SKM-1 (cell line): ENCODE results near the gene ARHGAP6.

Experiments used
- DNase-seq: peaks from one replicate; lab custom pipeline; 2025; ENCODE audit not compliant: unreplicated experiment; lab: John Stamatoyannopoulos, UW

The ARHGAP6 gene

DNA sequence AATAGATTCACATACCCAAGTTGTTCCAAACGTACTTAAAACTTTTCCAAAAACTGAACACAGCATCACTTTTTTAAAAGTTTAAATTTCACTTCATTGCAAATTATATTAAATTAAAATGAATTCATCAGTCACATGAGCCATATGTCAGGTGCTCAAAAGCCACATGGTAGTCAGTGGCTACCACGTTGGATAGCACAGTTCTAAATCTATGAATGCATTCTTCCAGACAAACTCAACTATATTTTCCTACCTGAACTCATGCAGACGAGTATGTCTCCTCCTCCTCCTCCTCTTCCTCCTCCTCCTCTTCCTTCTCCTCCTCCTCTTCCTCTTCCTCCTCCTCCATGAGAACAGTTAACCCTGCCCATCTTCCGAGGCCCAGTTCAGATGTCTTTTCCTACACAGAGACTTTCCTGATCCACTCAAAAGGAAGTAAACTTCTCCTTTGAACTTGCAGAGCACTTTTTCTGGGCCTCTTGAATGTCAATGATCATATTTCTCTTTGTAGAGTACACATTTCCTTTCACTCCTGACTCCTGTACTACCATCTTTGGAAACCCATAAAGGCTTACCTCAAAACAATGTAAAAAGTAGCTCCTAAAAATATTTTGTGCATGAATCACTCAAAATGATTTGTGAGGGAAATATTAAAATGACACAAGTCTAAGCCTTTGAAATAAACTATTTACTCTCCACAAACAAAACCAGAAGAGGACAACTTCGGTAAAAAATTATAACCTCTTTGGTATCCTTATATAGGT lies 199.9 kb downstream of the ARHGAP6 start:
- DNase-seq: no peak

DNA sequence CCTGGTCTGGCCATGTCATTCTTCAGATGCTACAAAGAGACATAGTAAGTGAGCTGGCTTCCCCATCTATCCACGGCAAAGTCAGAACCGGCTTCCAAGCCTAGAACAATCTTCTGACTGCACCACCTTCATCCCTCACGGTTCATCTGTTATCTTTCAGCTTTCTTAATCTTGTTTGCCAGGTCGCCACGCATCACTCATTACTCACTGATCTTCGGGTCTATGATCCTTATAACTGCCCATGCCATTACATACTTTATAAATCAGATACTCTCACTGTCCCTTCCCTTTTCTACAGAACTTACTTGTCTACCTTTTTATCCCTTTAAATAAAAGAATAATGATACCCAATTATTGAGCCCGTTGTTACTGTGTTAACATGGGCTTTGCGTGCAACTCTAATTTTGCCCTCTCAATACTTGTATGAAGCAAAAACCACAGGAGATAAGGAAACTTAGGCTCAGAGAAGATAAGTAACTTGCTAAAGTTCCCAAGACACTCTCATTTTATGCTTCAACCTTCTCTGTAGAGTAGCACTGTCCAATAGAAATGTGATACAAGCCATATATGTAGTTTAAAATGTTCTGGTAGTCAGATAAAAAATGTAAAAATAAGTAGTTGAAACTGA lies 200.8 kb downstream of the ARHGAP6 start:
- no peak for DNase-seq

DNA sequence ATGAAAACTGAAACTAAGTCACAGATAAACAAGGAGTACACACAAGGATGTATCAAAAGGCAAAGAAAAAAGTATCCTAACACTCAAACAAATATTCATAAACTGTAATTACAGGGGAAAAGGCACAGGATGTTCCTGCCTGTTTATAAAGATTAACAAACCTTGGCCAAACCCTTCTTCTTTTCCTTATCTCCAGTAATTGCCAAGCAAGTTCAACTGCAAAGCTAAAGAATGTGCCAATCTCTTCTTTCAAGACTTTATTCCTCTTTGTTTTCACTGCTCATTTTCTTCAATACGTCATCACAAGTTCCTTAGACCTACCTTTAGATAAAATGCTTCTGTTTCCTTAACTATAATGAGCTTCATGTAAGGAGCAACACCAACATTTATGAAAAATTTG lies 201.3 kb downstream of the ARHGAP6 start:
- no peak for DNase-seq

DNA sequence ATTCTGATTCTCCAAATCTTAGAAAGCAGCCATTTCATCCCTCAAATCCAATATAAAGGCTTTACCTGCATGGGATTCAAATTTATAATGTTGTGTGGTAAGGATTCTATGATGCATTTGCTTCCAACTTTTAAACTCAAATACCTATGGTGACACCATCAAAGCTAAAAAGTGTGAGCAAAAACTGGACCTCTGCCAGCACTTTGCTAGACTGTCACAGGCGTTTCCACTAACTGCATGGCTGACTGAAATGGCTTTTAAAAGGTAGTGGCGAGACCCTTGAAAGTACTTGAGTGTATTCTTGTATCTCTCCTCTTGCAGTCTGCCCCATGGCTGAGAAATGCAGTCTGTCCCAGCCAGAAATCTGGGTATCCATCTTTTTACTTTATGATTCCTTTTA lies 203.1 kb downstream of the ARHGAP6 start:
- DNase-seq: no peak

DNA sequence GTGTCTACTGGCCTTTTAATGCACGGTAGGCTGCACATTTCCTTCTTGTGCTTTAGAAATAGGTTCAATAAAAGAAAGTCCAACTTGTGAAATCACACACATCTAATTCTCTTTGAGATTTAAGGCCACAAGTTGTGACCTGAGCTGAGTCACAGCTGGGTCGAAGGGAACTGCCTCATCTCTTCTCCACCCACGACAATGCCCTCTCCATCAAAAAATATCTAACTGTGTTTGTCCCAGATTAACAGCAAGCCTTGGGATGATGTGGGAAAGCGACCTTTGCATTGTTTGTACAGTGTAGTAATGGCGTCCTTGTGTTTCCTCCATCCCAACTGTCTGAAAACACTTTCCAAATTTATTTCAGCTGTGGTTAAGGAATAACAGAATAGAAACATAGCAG lies 203.6 kb downstream of the ARHGAP6 start:
- DNase-seq: no peak

DNA sequence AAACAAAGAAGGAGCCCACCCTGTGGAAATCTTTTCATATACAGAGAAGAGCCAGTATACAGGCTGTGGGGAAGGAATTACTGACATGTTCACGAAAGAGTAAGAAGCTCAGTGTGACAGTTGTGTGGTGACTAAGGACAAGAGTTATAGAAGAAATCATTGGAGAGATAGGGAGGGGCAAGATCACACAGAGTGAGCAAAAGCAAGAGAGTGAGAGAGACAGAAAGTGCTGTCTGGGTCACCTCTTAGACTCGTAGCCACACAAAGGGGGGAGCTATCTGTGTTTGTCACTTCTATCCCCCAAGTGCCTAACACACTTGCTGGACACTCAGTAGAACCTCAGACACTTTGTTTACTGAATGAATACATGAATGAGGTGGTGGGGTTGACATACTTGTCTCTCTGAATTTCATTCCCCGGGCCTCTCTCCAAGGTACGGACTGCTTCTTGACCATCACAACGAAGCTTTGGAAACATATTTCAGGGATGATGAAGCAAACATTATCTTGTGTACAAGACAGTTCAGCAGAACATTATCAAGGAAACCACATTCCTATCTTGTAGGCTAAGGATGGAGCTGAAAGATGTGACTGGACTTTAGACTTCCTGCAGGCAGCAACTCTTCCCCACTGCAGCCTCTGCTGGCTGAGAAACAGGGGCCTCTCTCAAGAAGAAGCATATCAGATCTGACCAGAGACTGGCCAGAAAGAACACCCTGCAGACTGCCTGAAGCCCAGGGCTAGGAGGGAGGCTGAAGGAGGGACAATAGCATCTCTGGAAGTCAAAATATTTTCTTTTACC lies 204.3 kb downstream of the ARHGAP6 start:
- DNase-seq: no peak

DNA sequence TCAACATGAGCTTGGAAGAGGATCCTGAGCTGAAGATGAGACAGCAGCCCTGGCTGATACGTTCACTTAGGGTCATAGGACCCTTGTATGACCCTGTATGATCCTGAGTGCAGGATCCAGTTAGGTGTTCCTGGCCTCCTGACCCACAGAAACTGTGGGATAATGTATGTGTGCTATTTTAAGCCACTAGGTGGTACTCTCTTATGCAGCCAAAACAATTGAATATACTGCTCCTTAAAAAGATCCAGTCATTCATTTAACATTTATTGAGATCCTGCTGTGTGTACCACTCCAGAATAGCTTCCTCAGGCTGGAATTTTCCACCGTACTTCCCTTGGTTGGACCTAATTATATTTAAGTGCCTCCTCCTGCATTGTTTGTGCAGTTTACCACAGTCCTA lies 205.4 kb downstream of the ARHGAP6 start:
- DNase-seq: no peak

DNA sequence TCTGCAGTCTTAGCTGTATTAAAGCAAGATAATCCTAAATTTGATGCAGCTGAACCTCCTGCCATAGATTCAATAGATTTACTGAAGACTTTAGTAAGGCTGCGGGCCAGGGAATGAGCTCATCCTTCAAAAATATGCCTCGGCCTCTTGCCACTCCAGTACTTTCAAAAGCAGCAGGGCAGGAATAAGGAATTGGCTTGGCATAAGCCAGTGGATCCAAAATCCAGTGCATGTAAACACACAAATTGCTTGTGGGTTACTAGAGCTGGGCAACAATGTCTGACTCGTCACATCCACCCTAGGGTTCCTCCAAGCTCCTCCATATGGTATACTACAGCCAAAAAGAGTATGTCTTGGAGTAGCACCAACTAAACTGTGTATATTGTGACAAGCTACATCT lies 207.6 kb downstream of the ARHGAP6 start:
- DNase-seq: no peak

DNA sequence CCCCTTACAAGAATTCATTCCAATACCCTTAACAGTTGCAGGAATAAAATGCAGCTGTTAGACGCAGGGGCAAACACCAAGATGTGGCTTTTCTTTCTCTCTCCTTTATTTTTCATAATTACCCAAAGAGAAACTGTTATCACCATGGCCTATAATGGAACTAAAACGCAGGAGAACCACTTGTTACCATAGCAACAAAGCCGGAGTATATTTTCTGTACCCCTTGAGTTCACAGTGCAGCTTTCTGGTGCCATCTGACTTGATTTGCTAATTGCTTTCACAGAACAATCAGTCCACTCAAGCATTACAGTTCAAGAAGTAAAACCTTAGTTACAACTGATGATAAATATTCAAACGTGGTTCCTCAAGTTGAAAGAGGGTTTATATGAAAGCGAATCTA lies 214.6 kb downstream of the ARHGAP6 start:
- DNase-seq: no peak

DNA sequence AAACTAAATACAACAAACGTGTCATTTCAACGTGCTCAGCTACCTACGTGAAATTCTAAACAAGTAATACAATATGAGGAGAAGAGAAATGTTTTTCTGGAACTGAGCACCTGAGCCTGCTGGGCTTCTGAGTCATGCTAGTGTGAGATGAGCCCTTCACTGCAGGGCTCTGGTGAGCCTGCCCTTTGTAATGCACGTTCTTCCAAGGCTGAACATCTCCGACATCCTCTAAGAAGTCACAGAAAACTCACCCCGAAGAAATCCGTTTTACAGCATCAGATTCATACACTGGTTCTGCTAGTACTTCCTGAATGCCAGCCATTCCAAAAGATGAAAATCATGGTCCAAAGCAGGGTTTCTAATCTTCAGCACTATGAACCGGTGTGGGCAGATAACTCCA lies 215.4 kb downstream of the ARHGAP6 start:
- DNase-seq: no peak

DNA sequence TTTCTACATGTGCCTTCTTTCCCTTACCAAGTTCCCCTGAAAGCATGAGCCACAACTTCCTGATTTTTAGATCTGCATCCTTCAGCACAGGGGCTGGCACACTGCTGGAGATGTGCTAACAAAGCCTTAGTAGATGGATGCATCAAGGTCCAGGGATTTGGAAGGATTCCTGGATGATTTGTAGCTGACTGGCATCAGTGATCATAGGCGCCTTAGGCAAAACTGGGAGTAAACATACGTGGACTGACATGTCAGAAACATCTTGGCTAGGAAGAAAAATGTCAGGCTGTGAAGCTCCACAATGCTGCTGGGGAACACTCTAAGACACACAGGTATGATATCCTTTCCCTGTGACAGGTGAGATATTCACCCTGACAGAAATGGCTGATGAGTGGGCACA lies 216.1 kb downstream of the ARHGAP6 start:
- no peak for DNase-seq

DNA sequence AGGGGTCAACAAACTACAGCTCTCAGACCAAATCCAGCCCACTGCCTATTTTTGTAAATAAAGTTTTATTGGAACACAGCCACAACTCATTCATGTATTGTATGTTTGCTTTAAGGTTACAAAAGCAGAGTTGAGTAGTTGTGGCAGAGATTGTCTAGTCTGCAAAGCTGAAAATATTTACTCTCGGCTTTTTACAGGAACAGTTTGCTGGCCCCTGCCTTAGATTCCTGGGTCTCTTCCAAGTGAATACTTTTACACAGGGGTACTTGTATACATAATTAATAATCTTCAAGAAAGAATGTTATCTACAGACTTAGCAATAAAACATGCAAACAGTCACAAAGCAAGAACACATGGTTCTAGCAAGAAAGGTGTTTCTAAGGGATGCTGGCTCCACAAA lies 218.3 kb downstream of the ARHGAP6 start:
- DNase-seq: no peak

DNA sequence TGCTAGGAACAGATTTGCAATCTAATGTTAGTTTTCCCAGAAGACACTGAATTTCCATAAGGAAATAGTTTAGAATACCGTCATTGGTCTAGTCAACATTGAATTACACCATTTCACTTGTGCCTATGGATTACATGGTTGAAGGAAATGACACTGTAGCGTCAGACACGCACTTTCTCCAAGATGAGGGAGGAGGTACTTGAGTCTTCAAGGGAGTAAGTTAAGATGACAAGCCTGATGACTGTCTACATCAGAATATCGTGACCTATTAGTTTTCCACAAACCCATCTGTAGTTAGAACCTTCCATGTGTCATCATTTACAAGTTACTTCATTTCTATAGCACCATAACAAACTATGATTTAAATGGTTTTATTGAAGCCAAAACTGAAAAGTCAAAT lies 218.8 kb downstream of the ARHGAP6 start:
- DNase-seq: no peak

DNA sequence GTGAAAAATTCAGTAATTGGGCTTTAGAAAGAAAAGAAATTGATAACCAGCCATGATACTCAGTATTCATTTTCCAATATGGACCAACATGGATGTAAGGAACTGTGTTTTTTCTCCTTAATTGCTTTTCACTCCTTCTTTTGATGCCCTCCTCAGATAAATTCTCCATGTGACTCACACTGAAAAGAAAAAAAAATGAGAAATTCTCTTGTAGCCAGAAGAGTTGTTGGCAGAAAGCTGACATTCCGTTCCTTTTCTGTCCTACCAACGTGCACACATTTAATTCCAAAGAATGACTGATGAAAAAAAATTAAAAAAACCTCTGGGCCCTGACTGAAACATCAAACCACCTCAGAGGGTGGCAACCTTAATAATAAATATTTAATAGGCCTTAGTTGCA lies 219.4 kb downstream of the ARHGAP6 start:
- no peak for DNase-seq

DNA sequence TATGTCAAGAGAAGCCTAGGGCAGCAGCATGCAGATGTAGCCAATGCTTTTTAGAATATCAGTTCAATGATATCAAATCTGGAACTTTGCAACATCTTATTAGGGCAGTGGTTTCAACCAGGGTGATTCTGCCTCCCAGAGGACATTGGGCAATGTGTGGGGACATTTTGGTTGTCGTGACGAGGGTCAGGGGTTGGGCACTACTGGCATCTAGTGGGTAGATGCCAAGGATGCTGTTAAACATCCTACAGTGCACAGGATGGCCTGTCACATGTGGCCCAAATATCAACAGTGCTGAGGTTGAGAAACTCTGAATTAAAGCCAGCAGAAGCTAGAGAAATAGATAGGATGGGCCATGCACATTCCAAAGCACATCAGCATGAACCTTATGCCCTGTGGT lies 220.2 kb downstream of the ARHGAP6 start:
- no peak for DNase-seq

DNA sequence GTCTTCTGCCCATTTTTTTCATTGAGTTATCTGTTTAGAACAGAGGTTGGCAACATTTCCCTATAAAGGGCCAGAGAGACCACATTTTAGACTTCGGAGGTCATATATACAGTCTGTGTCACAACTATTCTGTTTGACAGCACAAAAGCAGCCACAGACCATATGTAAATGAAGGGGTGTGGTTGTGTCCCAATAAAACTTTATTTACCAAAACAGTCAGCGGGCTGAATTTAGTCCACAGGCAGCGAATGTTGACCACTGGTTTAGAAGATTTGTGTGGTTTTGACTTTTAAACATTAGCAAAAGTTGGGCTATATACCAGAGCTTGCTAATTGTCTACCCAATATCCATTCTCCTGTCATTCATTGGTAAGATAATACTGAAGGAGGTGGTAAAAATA lies 221.7 kb downstream of the ARHGAP6 start:
- DNase-seq: no peak

DNA sequence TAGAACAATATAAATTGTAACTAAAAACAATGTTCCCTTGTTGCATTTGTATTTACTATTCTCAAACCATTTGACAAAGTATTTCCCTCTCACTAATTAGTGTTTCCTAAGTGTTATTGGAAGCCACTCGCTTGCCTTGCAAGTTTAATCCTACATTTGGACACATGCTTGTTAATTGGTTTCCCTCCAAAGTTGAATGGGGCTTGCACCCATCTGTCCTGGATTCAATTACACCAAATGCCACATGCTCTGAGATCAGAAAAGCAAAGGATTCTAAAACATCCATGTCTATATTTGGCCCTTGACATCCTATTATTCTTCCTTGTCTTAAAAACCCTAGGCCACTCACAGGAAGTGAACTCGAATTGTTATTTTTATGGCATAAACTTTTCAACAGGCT lies 225.9 kb downstream of the ARHGAP6 start:
- no peak for DNase-seq

DNA sequence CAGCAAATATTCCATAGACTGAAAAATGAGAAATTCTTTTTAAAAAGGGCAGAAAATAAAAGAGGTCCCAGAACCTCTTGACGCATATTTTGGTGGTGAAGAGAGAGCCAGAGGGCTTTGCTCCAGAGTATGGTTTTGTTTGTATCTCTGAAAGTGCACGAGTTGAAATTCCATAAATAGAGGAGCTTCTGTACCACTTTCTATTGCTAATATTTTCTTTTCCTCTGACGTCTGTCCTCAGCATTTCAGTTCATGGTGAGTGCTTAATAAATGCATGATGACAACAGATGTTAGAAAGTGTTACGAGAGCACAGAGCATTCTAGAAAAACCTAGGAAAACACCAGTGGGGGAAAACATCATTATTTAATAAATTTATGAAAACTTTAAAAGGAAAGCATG lies 227.0 kb downstream of the ARHGAP6 start:
- DNase-seq: no peak

DNA sequence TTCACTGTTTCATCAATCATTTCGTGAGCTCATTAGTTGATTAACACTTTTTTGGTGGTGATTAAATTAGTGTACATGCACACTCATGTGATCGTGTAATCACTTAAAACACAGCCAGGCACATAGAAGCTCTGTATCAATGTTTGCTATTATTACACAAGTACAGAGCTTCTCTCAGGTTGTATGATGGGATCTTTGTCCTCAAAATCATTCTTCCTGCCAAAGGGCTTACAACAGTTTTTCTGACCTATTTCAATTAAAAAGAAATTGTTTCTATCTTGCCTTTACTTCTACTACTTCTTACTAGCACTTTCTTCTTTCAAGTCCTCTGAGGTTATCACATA lies 227.4 kb downstream of the ARHGAP6 start:
- DNase-seq: no peak

DNA sequence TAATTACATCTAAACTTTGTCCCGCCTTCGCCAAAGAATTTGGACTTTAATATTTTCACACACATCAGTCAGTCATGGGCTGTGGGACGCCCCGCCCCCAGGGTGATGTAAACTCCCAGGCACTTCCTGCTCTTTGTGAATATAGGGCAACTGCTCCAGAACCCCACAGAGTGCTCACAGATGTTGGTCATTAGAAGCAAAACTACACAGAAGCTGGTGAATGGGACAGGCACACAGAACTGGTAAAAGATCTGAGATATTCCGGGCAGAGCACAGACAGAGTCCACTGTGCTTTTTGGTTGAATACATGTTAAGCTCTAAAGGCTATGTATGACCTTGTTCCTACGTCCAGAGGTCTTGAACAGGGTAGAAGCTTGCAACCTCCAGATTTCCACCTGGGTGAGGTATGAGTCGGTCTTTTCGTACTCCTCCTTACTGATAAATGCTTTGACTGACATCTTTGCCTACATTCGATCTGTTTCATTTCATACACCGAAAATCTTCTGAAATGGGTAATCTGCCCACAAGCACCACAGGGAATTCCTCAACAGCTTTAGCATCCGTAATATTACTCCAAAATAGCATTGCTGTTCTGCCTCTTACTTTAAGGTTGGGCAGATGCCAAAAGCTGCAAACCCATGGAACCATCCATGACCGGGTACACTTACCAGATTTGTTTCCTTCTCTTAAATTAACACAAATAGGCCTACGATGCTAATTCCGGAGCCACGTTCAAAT lies 227.9 kb downstream of the ARHGAP6 start:
- no peak for DNase-seq

DNA sequence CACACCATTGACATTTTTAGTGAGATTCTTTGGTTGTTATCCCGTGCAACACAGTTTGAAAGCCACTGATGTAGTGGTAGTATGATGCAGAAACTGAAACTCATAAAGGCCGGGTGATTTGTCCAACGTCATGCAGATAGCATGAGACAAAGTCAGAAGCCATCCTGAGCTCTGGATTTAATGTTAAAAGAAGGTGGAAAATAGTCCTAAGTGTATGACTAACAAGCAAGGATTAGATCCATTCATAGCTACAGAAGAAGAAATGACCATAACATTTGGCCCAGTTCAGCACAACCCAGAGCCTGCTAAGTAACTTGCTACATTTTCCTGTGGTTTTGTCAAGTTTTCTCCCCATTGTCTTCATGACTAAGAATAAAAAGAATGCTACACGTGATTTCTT lies 230.2 kb downstream of the ARHGAP6 start:
- no peak for DNase-seq

DNA sequence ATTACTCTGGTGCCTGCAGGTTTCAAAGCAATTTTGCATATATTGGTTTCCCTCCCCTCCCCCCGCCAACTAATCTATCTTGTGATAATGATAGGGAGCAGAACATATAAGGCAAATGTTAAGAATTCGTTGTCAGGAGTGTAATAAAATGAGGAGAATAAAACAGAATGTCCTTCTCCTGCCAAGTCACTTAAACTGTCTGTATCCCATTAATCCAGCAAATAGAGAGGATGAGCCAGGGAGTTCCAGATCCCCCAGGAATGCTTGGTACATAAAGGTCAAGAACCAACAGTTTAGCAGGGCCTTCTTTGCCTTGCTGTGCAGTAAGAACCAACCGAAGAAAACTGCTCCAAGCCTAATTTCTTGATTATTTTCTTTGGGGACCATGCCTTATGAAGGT lies 231.1 kb downstream of the ARHGAP6 start:
- DNase-seq: no peak
